Kidney epithelial cell (primary cell): Measurements from ENCODE around the gene STXBP2. TPM values are rescaled to one million over a fixed set of nuclear protein-coding genes. Genes with fewer than 3 reads are reported as not detected.

Experiments
- DNase-seq: peaks from one replicate; pipeline ENCODE4 v3.0.0-alpha.2; 2010; ENCODE audit warnings: low read depth
- H3K27me3 ChIP-seq: 2 replicates; pipeline ENCODE4 v1.6.0; 2011; ENCODE audit warnings: low read length; ENCODE audit not compliant: control insufficient read depth, insufficient read depth
- H3K36me3 ChIP-seq: 2 replicates; pipeline ENCODE4 v1.5.1; 2011; ENCODE audit warnings: low read length; ENCODE audit not compliant: control insufficient read depth, insufficient read depth
- H3K4me3 ChIP-seq: 2 replicates; pipeline ENCODE4 v1.5.1; 2011; ENCODE audit warnings: low read depth, mild to moderate bottlenecking, control low read depth, low read length
- total RNA-seq: library from RNA; depleted of rRNA; stranded (reverse); fragments of >200 nt; gene quantifications from 2 replicates; pipeline ENCODE4 v1.2.3, GENCODE V29; 2015
- TF ChIP-seq, protein P1 (sequence below): IDR thresholded peaks from 2 replicates; pipeline ENCODE4 v1.5.1; 2011; ENCODE audit warnings: mild to moderate bottlenecking, moderate library complexity, low read length, control low read depth, inconsistent platforms; ENCODE audit not compliant: insufficient read depth, poor library complexity, severe bottlenecking

Gene STXBP2
- total RNA-seq, 1 donor from 2014 or later = 65.7 TPM

DNA sequence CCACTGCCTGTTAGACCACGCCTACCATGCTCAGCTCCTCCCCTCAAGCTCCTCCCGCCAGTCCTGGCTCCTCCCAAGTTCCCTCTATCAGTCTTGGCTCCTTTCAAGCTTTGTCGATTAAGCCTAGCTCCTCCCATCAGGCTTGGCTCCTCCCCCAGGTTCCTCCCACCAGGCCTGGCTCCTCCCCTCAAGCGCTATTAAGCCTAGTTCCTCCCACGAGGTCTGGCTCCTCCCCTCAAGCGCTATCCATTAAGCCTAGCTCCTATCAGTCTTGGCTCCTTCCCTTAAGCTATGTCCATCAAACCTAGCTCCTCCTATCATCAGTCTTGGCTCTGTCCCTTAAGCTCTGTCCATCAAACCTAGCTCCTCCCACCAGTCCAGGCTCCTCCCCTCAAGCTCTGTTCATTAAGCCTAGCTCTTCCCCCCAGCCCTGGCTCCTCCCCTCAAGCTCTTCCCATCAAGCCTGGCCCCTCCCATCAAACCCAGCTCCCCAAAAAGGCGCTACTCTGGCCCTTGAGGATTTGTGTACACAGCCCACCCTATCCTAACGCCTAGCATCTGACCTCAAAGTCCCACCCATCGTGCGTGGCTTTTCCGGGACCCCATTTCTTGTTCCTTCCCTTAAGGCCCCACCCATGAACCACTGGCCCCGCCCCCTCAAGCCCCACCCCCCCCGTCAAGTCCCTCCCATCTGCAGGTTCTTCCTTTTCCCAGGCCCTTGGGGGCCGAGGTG lies 31.3 kb upstream of the STXBP2 start:
- no peaks in the 10 kb centered on the region for H3K36me3 ChIP-seq
- no peak overlapping the region for H3K4me3 ChIP-seq
- DNase-seq = no peak
- no peaks in the 10 kb centered on the region for H3K27me3 ChIP-seq
- TF ChIP-seq, protein P1, sequence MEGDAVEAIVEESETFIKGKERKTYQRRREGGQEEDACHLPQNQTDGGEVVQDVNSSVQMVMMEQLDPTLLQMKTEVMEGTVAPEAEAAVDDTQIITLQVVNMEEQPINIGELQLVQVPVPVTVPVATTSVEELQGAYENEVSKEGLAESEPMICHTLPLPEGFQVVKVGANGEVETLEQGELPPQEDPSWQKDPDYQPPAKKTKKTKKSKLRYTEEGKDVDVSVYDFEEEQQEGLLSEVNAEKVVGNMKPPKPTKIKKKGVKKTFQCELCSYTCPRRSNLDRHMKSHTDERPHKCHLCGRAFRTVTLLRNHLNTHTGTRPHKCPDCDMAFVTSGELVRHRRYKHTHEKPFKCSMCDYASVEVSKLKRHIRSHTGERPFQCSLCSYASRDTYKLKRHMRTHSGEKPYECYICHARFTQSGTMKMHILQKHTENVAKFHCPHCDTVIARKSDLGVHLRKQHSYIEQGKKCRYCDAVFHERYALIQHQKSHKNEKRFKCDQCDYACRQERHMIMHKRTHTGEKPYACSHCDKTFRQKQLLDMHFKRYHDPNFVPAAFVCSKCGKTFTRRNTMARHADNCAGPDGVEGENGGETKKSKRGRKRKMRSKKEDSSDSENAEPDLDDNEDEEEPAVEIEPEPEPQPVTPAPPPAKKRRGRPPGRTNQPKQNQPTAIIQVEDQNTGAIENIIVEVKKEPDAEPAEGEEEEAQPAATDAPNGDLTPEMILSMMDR = no peak

GRCh38 chr19:7606289-7606688 lies 30.6 kb upstream of the STXBP2 start:
- Histone ChIP-seq H3K4me3 (no peak overlapping the region), H3K36me3 (no peaks in the 10 kb centered on the region), H3K27me3 (no peaks in the 10 kb centered on the region)
- DNase-seq = no peak
- TF ChIP-seq, protein P1 = no peak

DNA sequence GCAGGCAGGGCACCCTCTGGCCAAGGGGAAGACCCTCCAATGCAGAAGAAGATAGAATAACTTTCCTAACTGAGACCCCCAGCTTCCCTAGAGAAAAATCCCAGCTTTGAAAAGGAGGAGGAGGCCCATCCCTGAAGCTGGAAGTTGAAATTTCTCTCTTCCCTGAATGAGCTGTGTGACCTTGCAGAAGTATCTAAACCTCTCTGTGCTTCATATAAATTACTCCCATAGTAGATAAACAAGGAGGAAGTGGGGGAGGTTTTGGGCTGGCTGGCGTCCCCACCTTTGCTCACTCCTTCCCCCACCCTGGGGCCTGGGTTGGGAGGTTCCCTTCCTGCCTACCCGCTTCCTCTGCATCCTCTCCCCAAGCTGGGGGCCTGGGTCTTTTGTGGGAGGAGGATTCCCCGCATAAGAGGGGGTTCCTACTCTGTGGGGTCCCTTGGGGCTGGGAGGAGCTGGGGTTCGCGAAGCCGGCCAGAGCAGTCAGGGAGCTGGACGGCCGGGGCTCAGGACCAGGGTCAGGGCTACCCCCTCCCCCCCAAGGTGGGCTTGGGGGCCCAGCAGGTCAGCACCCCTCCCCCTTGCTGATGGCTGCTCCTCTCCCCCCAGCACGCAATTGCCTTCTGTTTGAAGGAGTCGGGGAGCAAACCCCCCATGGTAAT lies 29.6 kb upstream of the STXBP2 start:
- no peak overlapping the region for H3K4me3 ChIP-seq
- no peak for DNase-seq
- H3K36me3 ChIP-seq = no peaks in the 10 kb centered on the region
- TF ChIP-seq, protein P1 = no peak
- H3K27me3 ChIP-seq = no peaks in the 10 kb centered on the region

GRCh38 chr19:7607874-7608560 lies 28.9 kb upstream of the STXBP2 start:
- DNase-seq = no peak
- Histone ChIP-seq H3K27me3 (no peaks in the 10 kb centered on the region), H3K36me3 (no peaks in the 10 kb centered on the region), H3K4me3 (no peak overlapping the region)
- TF ChIP-seq, protein P1 = no peak

- Histone ChIP-seq H3K27me3 (no peaks in the 10 kb centered on the region), H3K4me3 (no peak overlapping the region), H3K36me3 (no peaks in the 10 kb centered on the region)
- no peak for DNase-seq
- TF ChIP-seq, protein P1 = no peak
These were observed 26.2 kb upstream of the STXBP2 start for GRCh38 chr19:7610491-7611240.
